GM12878 (cell line): ENCODE measurements around the gene ATF6. TPM values are rescaled to one million over a fixed set of nuclear protein-coding genes. Genes with fewer than 3 reads are reported as not detected.
A peak's percentile ranks its signal among the peaks of the same experiment; 100 is the strongest.

Source experiments
- ASH2L ChIP-seq: fragments of 300-600, 200-600 bp; sonication (generic); IDR thresholded peaks from 2 replicates; pipeline ENCODE4 v1.6.1; 2017; ENCODE audit warnings: low read depth, mild to moderate bottlenecking, borderline replicate concordance
- BHLHE40 ChIP-seq, 2 experiments: fragments of 450-650 bp in 1 of 2; IDR thresholded peaks; 2 replicates each; pipeline ENCODE4 v1.6.1; 2011 to 2017; ENCODE audit warnings: low read depth in 2 of 2, borderline replicate concordance in 1 of 2, improper control_type of control experiment in 1 of 2, low read length in 1 of 2, mild to moderate bottlenecking in 1 of 2
- CBFB ChIP-seq: IDR thresholded peaks from 2 replicates; pipeline ENCODE4 v1.6.1; 2016; ENCODE audit warnings: antibody characterized with exemption, low read depth
- CHD2 ChIP-seq: IDR thresholded peaks from 2 replicates; pipeline ENCODE4 v1.6.1; 2011; ENCODE audit warnings: low read depth, low read length, improper control_type of control experiment, borderline replicate concordance
- CREM ChIP-seq: IDR thresholded peaks from 2 replicates; pipeline ENCODE4 v1.6.1; 2014; ENCODE audit warnings: antibody characterized with exemption, low read depth
- EGR1 ChIP-seq, 2 experiments: IDR thresholded peaks; 1 replicate in 1 of 2; 2 replicates in 1 of 2; pipeline ENCODE4 v1.6.1; 2011 to 2012; ENCODE audit warnings: low read depth in 2 of 2, low read length in 2 of 2, borderline replicate concordance in 1 of 2, mild to moderate bottlenecking in 1 of 2, moderate library complexity in 1 of 2
- FOS ChIP-seq: IDR thresholded peaks from 3 replicates; pipeline ENCODE4 v1.6.1; 2011; ENCODE audit warnings: borderline replicate concordance; ENCODE audit not compliant: insufficient read length; ENCODE audit errors: extremely low read depth
- GATAD2B ChIP-seq: fragments of 450-650 bp; conservative IDR thresholded peaks from 2 replicates; pipeline ENCODE4 v1.6.1; 2017; ENCODE audit warnings: low read depth, mild to moderate bottlenecking, moderate library complexity
- HCFC1 ChIP-seq: fragments of 150-350 bp; IDR thresholded peaks from 2 replicates; pipeline ENCODE4 v1.6.1; 2014; ENCODE audit warnings: low read length
- HDGF ChIP-seq: fragments of 450-650 bp; IDR thresholded peaks from 2 replicates; pipeline ENCODE4 v1.6.1; 2016; ENCODE audit warnings: antibody characterized with exemption
- IKZF1 ChIP-seq: fragments of 450-650 bp; conservative IDR thresholded peaks from 2 replicates; pipeline ENCODE4 v1.6.1; 2017; ENCODE audit warnings: antibody characterized with exemption, mild to moderate bottlenecking
- KLF5 ChIP-seq: fragments of 450-650 bp; IDR thresholded peaks from 2 replicates; pipeline ENCODE4 v1.6.1; 2014; ENCODE audit warnings: mild to moderate bottlenecking; ENCODE audit not compliant: partially characterized antibody
- LARP7 ChIP-seq: fragments of 450-650 bp; IDR thresholded peaks from 2 replicates; pipeline ENCODE4 v1.6.1; 2017; ENCODE audit warnings: mild to moderate bottlenecking
- POLR2AphosphoS2 ChIP-seq: IDR thresholded peaks from 2 replicates; pipeline ENCODE4 v1.6.1; 2011; ENCODE audit warnings: low read depth, mild to moderate bottlenecking, low read length, improper control_type of control experiment, moderate library complexity
- POLR2AphosphoS5 ChIP-seq: IDR thresholded peaks from 2 replicates; pipeline ENCODE4 v1.6.1; 2011; ENCODE audit warnings: mild to moderate bottlenecking, low read length, inconsistent platforms
- SP1 ChIP-seq: IDR thresholded peaks from one replicate; pipeline ENCODE4 v1.6.1; 2011; ENCODE audit warnings: low read depth, low read length
- ZBED1 ChIP-seq: IDR thresholded peaks from 2 replicates; pipeline ENCODE4 v1.6.1; 2016; ENCODE audit warnings: borderline replicate concordance
- ZNF24 ChIP-seq: fragments of 450-650 bp; IDR thresholded peaks from 2 replicates; pipeline ENCODE4 v1.6.1; 2017; ENCODE audit warnings: antibody characterized with exemption, mild to moderate bottlenecking
- polyA plus RNA-seq, 11 experiments: library from polyadenylated mRNA; depleted of rRNA in 4 of 11; unstranded in 6 of 11; stranded (reverse) in 5 of 11; fragments of >200 nt; fragmentation: Nextera tagmentation in 4 of 11; fragmentation: Illumina TruSeq in 1 of 11; extraction: Ambion mirVana in 4 of 11; extraction: Trizol in 1 of 11; gene quantifications; 1 replicate in 1 of 11; 2 replicates in 10 of 11; pipeline versions ENCODE4 v1.2.1 to v1.2.3, GENCODE V29; 2011 to 2016; ENCODE audit warnings: inconsistent platforms in 2 of 11, missing spikeins in 2 of 11, low read depth in 1 of 11
- total RNA-seq, 4 experiments: library from RNA; depleted of rRNA in 3 of 4; stranded (reverse); fragments of >200 nt in 3 of 4; fragmentation: Illumina TruSeq in 1 of 4; extraction: Trizol in 1 of 4; gene quantifications; 2 replicates each; pipeline versions ENCODE4 v1.2.1 to v1.2.3, GENCODE V29; 2013 to 2021
- TF ChIP-seq, protein P1 (sequence below): fragments of 450-650 bp; IDR thresholded peaks from 2 replicates; pipeline ENCODE4 v1.6.1; 2017; ENCODE audit warnings: low read depth, mild to moderate bottlenecking, moderate library complexity
- TF ChIP-seq, protein P2 (sequence below): fragments of 450-650 bp; IDR thresholded peaks from 2 replicates; pipeline ENCODE4 v1.6.1; 2016; ENCODE audit warnings: mild to moderate bottlenecking, moderate library complexity, borderline replicate concordance
- TF ChIP-seq, protein P3 (sequence below): fragments of 450-650 bp; IDR thresholded peaks from 2 replicates; pipeline ENCODE4 v1.6.1; 2017; ENCODE audit warnings: mild to moderate bottlenecking

The ATF6 gene
- total and polyA plus RNA-seq, 10 of the 15 experiments (the other 5 are each of a cell fraction or from before 2014, with no cell fraction given): 7.8 to 24.3 (median 14.7) TPM

DNA sequence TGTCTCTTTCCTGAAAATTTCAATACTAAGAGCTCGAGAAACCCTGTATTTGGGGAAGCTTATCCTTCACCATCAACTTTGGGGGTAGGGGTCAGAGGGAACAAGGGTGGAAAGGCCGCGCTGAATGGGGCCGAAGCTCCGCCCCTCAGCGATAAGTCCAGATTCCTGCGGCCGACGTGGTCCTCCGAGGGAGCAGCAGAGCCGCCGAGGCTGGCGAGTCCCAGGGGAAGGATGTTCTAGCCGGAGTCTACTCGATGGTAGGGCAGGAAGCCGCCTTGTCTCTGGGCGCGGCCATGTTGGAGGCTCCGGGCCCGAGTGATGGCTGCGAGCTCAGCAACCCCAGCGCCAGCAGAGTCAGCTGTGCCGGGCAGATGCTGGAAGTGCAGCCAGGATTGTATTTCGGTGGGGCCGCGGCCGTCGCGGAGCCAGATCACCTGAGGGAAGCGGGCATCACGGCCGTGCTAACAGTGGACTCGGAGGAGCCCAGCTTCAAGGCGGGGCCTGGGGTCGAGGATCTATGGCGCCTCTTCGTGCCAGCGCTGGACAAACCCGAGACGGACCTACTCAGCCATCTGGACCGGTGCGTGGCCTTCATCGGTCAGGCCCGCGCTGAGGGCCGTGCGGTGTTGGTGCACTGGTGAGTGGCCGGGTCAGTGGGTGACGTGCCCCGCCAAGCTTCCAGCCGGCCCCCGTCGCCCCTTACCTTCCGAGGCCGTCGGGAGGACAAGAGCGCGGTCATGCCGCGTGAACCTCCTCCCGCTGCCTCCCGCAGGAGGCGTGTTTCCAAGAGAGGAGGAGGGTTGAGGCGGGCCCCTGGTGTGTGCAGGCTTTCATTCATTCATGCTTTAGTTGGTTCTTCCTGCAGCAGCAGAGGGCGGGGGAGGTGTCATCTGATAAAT, 16.4 kb upstream of the ATF6 start, which contains the start of gene DUSP12 (continued):
- TF ChIP-seq ZBED1 (no peak), SP1 (peak; percentile 49), HDGF (peak; percentile 65; the same call in 1 of the 2 replicates), POLR2AphosphoS5 (peak; percentile 89), BHLHE40 (IDR thresholded peaks at IDR 0.05; ENCODE audit: borderline replicate concordance in 1 of 2, low read depth in 2 of 2, low read length in 1 of 2) (0 out of 4 replicates have a peak, but pooled peaks of 1 of the 2 experiments have one; percentile 18), FOS (no peak), HCFC1 (peak; percentile 77), CBFB (peak; percentile 53; the same call in 1 of the 2 replicates), ASH2L (peak; percentile 95; the same call in 1 of the 2 replicates), KLF5 (peak; percentile 61), CREM (peak; percentile 39; the same call in 1 of the 2 replicates), EGR1 (IDR thresholded peaks at IDR 0.05; ENCODE audit: borderline replicate concordance in 1 of 2, low read depth in 2 of 2, low read length in 2 of 2) (peak in 1 of 2 experiments; percentile 62; a peak in 2 of 3 replicates), GATAD2B (peak; percentile 78), POLR2AphosphoS2 (0 out of 2 replicates have a peak, but pooled peaks have one; percentile 37), ZNF24 (peak; percentile 54), IKZF1 (peak; percentile 89), CHD2 (peak; percentile 19; the same call in 1 of the 2 replicates), LARP7 (peak; percentile 75)
- TF ChIP-seq, protein P1, sequence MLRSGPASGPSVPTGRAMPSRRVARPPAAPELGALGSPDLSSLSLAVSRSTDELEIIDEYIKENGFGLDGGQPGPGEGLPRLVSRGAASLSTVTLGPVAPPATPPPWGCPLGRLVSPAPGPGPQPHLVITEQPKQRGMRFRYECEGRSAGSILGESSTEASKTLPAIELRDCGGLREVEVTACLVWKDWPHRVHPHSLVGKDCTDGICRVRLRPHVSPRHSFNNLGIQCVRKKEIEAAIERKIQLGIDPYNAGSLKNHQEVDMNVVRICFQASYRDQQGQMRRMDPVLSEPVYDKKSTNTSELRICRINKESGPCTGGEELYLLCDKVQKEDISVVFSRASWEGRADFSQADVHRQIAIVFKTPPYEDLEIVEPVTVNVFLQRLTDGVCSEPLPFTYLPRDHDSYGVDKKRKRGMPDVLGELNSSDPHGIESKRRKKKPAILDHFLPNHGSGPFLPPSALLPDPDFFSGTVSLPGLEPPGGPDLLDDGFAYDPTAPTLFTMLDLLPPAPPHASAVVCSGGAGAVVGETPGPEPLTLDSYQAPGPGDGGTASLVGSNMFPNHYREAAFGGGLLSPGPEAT: peak; percentile 63
- TF ChIP-seq, protein P2, sequence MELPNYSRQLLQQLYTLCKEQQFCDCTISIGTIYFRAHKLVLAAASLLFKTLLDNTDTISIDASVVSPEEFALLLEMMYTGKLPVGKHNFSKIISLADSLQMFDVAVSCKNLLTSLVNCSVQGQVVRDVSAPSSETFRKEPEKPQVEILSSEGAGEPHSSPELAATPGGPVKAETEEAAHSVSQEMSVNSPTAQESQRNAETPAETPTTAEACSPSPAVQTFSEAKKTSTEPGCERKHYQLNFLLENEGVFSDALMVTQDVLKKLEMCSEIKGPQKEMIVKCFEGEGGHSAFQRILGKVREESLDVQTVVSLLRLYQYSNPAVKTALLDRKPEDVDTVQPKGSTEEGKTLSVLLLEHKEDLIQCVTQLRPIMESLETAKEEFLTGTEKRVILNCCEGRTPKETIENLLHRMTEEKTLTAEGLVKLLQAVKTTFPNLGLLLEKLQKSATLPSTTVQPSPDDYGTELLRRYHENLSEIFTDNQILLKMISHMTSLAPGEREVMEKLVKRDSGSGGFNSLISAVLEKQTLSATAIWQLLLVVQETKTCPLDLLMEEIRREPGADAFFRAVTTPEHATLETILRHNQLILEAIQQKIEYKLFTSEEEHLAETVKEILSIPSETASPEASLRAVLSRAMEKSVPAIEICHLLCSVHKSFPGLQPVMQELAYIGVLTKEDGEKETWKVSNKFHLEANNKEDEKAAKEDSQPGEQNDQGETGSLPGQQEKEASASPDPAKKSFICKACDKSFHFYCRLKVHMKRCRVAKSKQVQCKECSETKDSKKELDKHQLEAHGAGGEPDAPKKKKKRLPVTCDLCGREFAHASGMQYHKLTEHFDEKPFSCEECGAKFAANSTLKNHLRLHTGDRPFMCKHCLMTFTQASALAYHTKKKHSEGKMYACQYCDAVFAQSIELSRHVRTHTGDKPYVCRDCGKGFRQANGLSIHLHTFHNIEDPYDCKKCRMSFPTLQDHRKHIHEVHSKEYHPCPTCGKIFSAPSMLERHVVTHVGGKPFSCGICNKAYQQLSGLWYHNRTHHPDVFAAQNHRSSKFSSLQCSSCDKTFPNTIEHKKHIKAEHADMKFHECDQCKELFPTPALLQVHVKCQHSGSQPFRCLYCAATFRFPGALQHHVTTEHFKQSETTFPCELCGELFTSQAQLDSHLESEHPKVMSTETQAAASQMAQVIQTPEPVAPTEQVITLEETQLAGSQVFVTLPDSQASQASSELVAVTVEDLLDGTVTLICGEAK: peak; percentile 69; the same call in 1 of the 2 replicates
- TF ChIP-seq, protein P3, sequence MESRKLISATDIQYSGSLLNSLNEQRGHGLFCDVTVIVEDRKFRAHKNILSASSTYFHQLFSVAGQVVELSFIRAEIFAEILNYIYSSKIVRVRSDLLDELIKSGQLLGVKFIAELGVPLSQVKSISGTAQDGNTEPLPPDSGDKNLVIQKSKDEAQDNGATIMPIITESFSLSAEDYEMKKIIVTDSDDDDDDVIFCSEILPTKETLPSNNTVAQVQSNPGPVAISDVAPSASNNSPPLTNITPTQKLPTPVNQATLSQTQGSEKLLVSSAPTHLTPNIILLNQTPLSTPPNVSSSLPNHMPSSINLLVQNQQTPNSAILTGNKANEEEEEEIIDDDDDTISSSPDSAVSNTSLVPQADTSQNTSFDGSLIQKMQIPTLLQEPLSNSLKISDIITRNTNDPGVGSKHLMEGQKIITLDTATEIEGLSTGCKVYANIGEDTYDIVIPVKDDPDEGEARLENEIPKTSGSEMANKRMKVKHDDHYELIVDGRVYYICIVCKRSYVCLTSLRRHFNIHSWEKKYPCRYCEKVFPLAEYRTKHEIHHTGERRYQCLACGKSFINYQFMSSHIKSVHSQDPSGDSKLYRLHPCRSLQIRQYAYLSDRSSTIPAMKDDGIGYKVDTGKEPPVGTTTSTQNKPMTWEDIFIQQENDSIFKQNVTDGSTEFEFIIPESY: peak; percentile 96
